HG02678 (cell line): Measurements from ENCODE around the gene SDSL.

Experiments used
- ATAC-seq: cut with Tn5 transposase; IDR thresholded peaks from one replicate; pipeline ENCODE4 v1.9.1; 2021; ENCODE audit warnings: mild to moderate bottlenecking, moderate library complexity; ENCODE audit not compliant: unreplicated experiment

Gene SDSL

DNA sequence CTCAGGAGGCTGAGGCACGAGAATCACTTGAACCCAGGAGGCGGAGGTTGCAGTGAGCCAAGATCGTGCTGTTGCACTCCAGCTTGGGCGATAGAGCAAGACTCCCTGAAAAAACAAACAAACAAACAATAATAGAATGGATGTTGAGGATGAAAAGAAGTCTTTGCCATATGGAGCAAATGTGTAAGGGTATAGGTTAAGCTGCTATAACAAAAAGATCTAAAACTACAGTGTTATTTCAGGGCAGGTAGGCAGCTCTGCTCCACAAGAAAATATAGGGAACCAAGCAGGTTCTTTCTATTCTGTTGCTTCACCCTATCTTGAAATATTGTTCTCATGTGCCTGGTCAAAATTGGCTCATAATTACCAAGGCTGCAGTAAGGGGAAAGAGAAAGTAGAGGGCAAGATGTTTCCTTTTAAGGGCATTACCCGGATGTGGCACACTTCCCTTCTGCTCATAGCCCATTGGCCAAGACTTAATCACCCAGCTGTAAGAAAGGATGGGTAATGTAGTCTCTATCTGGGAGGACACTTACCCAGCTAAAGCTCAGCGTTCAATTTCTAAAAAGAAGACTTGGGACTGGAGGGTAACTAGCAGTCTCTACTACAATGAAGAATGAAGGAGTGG is 23.5 kb downstream of the SDSL start:
- no peak for ATAC-seq

DNA sequence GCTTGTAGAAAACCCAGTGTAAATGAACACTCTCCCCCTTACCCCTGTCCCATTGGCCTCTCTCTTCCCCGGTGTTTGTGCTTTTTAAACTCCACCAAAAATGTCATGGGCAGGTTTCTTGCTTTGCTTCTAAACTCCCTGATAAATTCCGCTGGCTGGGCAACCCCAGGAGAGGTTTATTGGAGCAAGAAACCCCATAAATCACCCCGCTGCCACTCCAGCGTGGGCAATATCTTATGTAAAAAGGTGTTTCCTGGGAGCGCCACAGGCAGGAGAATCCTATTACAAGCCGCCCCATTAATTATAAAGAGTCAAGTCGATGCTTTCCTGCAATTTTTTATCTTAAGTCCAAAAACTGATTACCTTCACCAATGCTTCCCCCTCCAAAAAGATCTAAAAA is 26.7 kb downstream of the SDSL start:
- ATAC-seq, result no peak

DNA sequence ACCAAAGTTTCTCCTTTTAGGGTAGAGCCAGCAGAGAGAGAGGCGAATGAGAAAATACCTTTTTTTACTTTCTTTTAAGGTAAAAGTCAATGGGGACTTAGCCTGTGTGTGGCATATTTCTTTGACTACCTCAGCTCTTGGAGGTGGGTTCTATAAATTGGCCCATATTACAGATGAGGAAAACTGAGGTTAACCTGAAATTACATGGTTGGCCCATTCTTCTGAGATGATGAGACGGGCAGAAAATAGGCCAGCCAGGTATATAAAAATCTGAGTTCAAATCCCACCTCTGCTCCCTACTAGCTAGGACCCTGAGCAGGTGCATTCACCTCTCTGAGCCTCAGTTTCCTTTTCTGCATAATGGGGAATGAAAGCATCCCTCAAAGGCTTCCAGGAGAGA is 27.1 kb downstream of the SDSL start:
- ATAC-seq, result no peak

DNA sequence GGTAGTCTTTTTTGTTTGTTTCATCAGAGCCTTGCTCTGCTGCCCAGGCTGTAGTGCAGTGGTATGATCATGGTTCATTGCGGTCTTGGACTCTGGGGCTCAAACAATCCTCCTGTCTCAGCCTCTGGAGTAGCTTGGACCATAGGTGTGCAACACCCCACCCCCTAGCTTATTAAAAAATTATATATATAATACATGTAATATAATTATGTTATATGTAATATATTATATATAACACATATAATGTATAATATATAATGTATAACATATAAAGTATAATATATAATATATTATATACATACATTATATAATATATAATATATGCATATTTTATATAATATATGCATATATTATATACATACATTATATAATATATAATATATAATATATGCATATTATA is 27.7 kb downstream of the SDSL start:
- ATAC-seq, result no peak

DNA sequence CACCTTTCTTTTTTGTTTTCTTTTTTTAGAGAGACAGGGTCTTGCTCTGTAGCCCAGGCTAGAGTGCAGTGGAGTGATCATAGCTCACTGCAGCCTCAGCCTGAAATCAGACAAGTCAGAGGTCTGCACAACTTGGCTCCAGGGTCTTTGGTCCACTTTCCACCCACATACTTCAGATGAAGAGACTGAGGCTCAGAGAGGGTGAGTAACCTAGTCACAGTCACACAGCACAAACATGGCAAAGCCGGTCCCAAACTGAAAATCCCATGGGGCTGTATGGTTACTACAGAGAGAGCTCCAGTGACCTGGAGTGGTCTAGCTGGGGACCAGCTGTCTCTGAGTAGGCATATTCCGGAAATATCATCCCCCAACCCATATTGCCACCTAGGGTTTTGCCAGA is 30.3 kb downstream of the SDSL start:
- no peak for ATAC-seq

DNA sequence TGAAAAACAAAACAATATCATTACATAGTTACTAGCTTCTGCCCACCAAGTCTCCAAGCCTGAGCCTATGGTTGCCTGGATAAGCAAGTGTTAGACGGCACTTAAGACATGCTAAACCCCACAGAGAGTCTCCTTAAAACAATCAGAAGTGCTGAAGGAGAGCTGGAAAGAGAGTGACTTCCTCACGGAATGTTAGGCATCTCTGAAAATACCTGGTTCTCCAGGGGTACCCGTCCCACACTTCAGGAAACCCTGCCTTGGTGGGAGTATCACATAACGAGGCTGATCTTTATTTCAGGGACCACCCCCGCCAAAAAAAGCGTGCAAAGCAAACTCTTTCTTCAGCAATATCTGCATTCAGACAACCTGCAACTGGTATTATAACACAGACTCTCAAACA is 31.1 kb downstream of the SDSL start:
- ATAC-seq, result no peak

DNA sequence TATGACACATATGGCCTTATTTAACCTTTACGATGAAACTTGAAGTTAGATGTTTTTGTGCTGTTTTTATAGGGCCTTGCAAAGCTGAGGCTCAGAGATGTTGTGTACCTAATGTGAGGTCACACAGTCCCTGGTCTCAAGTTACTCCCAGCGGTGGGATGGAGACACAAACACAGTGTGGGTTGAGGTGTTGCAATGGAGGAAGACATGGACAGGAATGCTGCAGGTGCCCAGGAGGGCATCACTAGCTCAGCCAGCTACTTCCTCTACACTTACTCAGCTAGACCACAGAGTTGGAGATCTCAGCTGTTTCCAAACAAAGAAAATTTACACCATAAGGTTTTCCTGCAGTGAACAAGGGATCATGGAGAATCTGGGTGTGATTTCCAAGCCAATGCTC is 34.0 kb downstream of the SDSL start:
- no peak for ATAC-seq

DNA sequence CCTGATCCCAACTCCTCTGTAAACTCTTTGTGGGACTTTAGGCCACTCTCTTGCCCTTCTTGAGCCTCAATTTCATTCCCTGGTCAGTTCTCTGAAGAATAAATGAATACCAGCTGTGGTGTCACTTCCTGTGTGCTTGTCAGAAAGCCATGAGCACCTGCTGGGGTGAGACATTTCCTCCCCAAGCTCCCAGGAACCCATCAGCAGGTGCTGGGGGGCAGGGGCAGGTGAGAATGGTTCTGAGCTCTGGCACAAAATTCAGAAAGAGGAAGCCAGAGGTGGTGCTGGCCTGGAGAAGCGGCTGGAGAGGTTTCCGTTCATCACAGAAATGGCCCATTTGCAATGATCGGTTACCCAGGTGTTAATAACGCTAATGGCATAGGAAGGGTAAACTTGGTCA is 34.6 kb downstream of the SDSL start:
- no peak for ATAC-seq

DNA sequence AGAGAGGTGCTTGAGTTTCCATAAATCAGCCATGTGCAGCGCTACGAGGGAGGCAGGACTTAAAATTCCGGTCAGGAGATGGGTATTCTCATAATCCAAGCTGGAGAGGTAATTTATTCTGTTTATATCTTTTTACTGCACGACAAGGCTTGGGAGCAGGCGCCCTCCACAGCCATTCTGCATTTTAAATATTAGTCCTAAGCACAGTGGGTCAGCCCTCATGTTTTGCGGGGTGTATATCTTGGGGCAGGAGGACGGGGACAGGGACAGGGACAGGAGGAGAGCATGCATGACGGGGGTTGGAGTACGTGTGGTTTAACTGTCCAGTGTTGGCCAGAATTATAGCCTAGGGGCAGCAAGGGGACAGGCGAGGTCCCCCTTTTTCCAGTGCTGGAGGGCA is 35.0 kb downstream of the SDSL start:
- ATAC-seq, result no peak

DNA sequence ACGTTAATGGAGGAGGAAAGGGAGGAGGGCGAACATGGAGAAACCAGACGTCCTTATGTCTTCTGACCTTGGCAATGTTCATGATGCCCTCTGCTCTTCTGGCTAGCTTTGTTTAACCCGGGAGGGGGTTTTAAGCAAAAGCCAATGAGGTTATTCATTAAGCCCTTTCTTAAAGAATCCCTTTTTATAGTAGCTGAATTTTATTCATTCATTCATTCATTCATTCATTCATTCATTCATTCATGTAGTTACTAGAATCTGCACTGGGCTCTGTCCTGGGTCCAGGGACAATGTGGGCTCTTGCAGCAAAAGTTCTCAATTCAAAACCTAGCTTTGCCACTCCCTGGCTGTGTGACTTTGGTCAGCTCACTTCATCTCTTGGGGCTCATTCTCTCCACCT is 35.5 kb downstream of the SDSL start:
- no peak for ATAC-seq

DNA sequence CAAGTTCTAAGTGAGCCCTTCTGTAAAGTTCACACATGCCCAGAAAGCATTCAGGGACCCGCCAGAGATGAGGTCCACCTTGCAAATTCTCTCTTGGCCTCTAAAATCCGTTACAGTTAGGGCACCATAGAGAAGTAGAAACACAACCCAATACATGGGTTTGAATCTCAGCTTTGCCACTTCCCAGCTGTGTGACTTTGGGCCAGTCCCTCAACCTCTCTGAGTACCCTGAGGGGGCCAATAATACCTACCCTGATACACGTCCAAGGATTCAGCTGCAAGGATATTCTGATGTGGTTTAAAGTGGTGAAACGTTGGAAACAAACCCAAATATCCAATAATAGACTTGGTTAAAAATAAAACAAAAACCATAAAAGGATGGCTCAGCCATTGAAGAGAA is 37.8 kb downstream of the SDSL start:
- ATAC-seq, result no peak

DNA sequence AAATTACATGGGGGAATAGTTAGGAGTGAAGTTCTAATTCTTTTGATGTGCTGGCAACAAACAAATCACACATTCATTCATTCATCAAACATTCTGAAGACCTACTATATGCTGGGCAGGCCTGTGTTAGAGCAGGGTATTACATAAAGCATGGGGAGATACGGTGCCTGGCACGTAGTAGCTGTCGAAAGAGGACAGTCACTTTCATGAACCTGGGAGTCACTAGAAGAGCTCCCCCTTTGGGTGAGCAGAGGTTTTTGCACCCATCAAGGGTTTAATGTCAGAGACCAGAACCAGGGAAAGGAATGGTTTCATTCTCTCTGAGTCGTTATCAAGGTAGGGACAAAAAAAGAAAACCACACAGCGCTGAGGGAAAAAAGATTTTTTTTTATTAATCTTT is 39.5 kb downstream of the SDSL start:
- no peak for ATAC-seq

DNA sequence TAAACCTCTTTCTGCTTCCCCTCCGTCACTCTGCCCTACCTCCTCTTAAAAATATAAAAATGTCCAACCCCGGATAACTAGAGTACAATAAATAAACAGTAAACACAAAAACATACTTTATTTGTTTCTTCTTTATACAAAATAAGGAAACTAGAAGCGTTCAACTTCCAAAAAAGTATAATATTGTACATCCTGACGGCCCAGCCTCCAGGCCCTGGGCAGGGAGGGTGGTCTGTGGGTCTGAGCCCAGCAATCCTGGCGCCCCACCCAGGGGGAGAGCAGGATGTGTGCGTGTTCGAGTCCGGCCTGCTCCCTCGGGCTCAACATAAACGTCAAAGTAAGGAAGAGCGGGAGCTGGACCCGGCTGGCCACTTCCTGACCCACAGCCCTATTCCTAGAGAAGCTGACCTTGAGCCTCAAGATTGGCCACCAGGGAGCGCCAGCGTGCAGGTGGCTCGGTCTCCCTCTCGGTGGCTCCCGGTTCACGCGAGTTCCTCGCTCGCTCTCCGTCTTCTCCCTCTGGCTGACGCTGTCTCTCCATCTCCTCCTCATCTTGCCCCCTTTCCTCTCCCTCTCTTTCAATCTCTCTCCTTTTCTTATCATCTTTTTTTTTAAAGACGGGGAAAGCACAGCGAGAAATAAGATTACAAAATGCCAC is 40.1 kb downstream of the SDSL start:
- no peak for ATAC-seq

DNA sequence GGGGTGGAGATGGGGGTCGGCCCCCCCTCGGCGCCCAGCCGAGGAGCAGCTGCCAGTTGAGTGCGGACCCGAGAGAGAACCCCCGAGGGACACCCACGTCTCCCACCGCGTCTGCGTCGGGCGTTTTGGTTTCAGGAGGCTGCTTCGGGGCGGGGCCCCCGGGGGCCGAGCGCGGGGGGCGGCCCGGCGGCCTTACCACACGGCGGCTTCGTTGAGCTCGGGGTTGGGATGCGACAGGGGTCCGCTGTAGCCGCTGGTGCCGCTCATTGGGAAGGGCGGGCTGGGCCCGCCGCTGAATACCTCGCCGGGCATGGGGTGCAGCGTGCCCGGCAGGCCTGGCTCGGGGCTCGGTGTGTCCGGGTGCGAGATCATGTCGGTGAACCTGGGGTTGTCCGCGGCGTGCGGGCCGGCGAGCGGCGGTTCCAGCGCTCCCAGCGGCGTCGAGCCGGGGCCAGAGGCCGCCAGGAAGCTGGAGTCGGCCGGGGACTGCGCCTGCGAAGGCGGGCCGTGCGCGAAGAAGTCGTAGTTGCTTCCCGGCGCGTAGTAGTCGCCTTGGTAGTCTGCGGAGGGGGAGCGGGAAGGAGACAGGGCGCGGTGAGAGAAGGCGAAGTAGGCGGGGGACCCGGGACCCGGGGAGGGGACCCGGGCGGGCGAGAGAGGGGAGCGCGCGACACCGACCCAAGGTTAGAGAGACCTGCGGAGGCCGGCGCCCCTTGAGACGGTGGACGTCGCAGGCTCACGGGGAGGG is 41.0 kb downstream of the SDSL start:
- no peak for ATAC-seq

DNA sequence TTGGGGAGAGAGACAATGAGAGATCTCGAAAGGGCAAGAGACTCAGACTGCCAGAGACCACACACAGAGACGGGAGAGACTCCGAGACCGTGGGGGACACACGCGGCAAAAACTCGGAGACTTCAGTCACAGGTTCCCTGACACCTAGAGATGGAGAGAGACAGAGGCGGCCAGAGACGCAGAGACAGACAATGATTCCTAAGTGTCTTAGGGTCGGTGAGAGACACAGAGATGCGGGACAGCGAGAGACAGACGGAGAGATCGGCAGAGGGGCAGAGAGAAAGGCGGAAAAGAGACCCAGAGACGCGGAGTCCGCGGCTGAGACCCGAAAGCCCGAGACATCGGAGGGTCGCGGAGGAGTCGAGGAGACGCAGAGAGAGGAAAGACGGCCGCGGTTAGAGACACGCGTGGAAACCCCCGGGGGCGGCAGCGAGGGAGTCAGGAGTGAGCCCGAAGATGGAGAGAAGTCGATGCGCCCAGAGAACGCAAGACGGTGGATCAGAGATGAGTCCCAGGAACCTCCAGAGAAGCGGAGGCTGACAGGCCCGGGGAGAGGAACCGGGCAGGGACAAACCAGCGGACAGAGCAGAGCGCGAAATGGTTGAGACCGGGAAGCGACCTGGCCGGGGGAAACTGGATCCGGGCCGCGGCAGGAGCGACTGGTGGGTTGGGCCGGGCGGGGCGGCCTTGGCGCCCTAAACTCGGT is 41.7 kb downstream of the SDSL start:
- no peak for ATAC-seq

DNA sequence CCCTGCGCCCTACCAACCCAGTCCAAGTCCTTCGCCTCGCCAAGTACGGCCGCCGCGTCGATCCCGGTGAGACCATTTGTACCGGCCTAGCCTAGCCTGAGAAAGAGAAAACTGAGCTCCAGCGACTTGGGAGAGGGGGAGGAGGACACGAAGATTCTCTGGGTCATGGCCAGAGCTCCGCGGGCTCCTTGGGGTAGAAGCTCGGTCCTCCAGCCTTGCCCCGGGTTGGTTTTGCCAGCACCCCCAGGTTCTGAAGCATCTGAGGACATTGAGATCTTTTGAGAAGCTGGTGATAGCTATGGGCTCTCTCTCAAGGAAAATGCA is 42.2 kb downstream of the SDSL start:
- no peak for ATAC-seq

DNA sequence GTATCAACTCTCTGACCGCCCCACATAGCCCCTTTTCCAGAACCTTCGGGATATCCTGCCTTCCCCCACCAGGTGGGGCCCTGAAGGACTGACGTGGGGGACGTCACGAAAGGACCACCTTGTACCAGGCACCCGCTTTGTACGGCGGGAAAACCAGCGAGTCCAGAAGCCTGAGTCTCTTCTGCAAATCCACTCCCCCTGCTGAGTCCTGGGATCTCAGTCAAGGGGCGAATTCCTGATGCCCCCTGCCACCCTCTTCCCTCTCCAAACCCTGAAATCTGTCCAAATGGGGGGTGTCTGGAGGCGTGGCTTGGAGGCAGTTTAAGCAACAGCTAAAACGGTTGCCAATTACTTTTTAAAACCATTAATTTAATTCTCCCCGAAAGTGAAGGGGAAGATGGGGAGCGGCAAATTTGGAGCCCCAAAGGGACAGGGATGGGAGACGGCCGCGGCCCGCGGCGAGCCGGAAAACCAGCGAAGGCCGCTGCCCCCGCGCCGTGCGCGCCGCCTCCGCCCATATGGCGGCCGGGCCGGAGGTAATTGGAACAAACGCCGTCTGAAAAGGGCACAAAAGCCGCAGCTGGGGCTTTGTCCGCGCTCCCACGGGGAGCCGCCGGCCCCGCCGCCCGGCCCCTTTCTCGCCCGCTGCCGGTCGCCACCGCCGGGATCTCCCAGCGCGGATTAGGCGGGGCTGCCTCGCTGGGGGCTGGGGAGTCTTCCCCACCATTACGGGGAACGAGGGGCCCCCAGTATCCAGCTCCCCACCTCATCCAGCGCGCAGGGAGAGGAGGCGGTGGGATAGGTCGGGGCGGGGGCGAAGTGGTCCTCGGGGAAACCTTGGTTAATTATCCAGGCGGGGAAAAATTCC is 42.9 kb downstream of the SDSL start:
- ATAC-seq, result no peak

DNA sequence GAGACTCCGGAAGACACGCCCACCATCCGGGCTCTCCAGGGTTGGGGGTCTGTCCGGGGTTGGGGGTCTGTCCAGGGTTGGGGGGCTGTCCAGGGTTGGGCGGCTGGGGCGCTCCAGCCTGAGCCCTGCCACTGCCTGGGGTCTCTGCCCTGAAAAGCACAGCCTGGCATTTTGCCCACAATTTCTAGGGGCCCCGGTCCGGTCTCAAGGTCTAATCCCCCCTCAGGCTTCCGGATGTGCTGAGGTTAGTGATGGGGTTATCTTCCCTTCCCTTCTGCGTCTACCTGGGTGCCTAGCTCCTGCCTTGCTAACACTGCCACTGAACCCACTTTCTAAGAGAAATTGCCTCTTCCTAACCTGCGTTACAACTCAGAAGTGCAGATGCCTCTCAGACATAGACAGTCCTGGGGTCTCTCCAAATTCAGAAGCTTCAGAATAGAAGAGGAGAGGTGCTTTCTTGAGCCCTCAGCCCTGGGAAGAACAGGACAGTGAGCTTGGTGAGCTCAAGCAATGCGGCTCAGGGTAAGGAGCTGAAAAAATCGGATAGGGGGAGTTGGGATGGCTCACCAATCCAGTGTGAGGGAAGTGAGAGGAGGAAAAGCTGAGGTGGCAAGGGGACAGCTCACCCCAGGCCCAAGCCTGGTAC is 43.8 kb downstream of the SDSL start:
- ATAC-seq, result no peak

DNA sequence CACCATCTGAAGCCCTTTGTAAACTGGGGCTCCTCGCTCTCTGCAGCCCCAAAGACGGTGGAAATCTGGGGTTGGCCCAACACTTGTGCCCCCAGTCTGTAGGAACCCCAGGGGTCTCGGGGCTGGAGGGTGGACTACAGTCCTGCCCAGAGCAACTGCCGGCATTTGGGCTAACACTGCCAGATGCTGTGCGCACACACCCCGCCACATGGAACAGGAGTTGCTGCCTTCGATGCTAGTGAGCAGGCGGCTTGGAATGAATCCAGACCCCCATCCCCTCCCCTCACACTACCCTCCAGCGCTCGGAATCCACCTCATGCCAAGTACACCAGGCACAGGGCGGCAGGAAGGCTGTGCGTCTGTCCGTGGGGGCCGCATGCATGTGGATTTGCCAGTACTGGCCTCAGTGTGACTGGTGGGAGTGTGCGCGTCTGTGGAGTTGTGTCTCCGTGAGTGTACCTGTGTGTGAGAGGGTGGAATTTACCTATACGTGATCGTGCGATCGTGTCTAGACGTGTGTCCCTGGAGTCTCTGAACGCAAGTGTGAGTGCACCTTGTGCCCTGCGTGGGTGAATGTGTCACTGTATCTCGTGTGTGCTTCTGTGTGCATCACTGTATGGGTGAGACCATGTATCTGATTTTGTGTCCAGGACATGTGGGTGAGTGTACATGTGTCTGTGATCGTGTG is 44.4 kb downstream of the SDSL start:
- no peak for ATAC-seq

DNA sequence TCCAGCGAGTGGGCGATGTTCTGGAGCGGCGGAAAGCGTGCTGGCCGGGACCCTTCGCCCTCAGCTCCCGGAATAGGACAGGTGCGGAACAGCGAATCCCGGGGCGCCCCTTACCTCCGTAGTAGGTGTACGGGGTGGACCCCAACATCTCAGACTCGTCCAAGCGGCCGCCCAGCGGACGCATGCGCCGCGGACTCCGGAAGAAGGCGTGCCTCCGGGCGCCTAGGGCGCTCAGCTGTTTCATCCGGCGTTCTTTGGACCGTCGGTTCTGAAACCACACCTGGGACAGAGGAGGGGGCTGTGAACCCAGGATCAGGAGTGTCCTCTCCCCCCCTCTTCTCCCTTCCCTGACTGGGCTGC is 44.9 kb downstream of the SDSL start:
- no peak for ATAC-seq
